Activated effector memory CD4-positive, alpha-beta T cell treated with Interleukin-2 at 50 U/mL for 16 hours (primary cell): ENCODE data around the gene TMPRSS6.

ENCODE experiments used
- DNase-seq: peaks from one replicate; pipeline ENCODE4 v3.0.0-alpha.2; 2020

The TMPRSS6 gene

DNA sequence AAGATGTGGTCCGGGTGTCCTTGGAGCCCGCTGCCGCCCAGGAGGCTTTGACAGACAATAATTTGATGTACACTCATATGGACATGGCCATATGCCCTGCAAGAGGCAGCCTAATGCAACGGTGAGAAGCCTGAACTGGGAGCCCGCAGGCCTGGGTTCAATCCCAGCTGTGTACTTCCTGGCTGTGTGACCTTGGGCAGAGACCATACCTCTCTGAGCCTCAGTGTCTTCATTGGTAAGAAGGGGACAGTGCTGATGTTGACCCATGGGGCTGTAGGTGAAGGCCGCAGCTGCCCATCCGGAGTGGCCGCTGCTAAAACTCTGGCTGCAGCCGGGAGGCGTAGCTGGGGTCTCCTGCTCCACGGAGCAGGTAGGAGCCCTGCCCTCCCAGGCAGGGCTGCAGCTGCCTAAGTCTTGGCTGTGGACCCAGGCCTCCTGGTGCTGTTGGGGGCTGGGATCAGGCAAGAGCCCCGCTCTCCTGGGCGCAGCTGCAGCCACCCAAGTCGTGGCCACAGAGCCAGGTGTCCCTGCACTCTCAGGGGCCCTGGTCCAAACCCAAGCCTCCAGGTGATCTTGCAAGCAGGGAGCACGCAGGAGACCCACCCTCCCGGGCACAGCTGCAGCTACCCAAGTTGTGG, 31.3 kb upstream of the TMPRSS6 start:
- DNase-seq, result no peak

DNA sequence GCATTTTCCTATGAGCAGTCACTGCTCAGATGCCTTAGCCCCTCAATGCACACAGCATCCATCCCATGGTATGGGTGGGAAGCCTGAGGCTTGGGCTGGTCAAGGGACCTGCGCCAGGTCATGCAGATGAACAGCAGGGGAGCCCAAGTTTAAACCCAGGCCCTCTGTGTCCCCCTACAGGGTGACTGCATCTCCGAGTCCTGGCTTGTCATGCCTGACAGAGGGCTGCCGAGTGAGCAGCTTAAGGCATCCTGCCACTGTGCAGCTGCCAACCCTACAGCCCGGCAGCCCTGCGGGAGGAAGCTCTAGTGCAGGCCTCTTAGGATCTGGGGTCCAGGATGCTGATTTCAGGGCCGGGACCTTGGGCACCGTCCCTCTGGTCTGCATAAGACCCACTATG, 30.2 kb upstream of the TMPRSS6 start:
- no peak for DNase-seq

DNA sequence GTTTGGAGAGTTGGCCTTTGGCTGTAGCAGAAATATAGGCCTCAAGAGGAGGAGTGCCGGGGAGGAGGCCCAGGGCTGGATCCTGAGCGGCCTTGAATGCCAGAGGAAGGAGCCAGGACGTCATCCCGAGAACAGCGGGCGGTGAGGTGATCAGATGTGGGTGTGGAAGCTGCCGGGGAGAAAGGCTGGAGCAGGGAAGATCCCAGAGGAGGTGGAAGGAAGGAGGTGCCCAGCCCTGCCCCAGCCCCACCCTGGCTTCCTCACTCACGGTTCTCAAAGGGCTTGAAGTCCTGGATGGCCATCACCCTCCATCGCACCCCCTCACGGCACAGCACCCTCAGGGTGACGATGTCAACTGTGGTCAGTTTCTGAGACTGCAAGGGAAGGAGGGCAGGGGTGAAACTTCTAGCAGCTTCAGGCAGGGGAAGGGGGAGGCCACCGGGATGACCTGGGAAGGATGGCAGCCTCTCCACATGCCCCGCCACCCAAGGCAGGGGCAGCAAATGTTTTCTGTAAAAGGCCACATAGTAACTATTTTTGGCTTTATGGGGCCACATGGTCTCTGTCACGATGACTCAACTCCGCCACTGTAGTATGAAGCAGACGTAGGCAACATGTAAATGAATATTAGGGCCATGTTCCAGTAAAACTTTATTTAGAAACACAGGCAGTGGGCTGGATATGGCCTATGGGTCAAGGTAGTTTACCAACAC, 29.5 kb upstream of the TMPRSS6 start:
- DNase-seq, result no peak

DNA sequence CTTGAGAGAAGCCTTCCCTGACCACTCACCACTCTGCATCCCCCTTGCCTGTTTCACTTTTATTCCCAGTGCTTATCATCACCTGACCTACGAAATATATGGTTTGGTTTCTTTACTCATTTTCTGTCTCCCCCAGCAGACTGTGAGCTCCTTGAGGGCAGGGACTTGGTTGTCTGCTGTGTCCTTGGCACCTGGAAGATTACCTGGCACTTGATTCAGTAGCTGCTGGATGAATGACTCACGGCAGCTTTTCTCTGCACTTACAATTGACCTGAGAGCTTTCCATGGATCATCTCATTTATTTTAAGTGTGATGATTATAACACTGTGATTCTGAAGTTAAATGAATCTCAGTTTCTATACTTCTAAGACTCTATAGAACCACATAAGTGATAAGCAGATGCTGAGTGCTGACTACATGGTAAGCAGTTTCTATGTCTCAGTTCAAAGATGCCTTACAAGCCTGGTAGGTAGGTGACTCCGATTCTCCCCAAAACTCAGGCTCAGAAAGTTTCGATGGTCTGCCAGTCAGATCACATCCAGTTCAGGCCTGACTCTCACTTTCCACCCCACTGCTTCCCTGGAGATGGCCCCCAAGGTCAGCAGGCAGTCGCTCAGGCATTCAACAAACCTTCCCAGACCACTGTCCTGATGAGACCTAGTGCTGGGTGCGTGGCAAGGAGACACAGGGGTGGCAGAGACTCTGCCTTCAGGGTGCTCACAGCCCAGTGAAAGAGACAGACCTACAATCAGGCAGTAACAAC, 28.6 kb upstream of the TMPRSS6 start:
- DNase-seq, result no peak

DNA sequence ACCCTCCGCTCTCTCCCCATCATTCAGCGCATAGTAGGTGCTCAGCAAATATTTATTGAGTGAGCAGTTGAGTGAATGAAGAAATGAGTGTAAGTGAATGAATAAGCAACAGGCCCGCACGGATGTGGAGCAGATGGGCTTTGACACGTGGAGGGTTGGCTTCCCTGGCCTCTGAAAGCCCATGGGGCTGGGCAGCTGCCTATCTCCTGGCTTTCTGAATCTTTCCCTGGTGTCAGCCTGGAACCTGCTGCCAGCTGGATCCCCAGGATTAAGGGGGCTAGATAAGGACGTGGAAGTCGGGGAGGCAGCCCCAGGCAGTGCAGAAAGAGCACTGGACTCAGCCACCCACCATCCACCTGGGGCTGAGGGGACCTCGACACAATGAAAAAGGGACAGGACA, 27.6 kb upstream of the TMPRSS6 start:
- DNase-seq, result no peak

DNA sequence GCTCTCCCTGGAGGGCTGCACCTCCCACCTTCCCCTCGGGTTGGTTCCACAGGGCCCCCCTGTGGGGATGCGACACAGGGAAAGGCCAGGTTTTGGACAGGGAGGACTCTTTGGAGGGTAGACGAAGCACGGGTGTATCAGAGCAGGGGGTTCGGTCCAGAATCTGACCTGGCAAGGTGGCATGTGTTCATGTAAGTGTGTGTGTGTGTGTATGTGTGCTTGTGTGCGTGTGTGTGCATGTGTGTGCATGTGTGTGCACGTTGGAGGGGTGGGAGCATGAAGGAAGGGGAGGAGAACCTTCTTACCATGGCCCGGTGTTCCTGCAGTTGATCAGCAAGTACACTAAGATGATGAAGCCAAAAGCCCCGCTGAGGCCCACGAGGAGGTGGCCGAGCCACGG, 25.5 kb upstream of the TMPRSS6 start:
- DNase-seq, result no peak

DNA sequence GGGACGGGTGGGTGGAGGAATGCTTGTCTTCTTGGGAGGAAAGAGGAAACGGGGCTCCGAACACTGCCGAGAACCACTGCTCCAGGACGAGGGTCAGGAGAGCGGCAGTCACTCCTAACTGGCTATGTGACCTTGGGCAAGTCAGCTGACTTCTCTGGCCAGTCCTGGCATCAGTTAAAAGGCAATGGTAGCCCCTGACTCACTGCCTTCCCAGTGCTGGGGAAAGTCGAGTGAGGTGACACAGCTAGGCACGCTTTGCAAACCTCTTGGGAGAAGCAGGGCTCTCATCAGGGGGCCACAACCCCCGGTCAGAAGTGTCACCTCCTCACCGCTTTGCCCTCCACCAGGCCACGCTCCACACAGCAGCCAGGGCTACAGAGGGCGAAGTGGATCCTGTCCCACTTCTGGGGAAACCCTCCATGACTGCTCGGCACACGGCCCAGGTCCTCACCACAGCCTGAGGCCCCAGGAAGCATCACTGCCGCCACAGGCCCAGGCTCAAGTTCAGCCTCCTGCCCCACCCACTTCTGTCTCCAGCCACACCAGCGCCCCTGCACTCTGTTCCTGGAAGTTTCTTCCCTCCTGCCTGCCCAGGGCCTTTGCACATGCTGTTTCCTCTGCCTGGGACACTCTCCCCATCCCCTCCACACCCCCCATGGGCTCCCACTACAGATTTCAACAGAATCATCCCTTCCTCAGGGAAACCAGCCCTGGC, 23.9 kb upstream of the TMPRSS6 start:
- no peak for DNase-seq

DNA sequence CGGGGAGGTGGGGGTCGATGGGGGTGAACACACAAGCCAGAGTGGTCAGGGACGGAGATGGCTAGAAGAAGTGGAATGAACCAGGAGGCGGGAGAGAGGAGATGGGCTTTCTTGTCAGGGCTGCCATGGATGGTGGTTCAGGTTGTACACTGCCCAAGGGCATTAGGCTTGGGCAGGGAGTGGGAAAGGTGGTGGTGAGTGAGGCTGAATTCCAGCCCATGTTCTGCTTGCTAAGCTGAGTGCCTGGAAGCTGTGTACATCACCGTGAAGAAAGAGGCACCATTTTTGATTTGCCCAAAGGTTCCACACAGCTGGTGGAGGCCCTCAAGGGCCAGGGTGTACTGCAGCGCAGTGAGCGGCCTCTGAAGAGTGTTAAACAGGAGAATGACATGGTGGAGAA, 23.3 kb upstream of the TMPRSS6 start:
- DNase-seq, result no peak

DNA sequence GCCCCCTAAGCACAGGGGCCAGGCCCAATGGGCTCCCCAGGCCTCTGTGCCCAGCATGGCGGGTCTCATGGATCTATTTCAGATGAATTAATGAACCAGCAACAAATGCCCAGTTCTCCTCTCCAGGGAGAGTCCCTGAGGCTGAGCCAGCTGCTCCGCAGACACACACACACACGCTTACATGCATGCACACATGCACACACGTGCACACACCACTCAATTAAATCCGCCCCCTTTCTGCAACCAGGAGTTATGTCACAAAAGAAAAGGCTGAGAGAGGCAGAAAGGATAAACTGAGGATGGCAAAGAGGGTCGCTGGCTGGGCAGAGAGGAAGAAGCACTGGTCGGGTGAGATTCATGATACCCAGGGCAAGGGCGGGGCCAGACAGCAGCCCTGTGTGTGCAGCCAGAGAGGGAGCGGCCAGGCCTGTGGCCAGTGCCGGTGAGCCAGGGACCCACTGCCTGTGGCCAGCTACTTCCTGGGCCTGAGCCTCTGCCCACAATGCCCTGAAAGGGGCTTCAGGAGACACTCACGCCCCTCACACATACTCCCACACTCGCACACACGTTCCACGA, 20.4 kb upstream of the TMPRSS6 start:
- DNase-seq, result no peak

DNA sequence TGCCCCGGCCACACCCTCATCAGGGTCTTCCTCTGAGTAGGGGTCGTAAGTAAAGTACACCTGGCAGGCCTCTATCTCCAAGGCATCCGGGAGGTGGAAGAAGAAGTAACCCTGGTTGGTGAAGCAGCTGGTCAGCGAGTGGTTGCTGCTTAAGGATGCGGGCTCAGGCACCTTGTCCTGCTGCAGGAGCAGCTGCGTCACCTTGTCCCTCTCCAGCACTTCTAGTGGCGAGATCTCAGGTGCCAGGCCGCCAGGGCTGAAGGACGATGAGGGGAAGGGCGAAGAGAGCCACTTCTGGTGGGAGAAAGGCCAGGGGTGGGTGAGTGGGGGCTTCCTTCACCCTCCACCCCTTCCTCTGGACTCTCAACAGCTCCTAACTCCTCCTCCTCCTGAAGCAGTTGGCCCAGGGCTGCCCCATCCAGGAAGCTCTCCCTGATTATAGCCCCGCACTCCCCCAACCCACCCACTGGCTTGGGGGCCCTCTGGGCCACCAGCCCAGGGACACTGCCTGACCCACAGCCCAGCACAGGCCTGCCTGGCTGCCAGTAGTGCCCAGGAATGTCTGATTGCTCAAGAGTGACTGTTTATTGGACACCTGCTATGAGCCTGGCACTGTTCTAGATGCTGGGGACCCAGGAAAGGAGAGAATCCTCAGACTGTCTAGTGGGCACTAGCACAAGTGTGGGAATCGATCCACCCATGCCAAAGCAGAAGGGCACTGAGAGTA, 19.2 kb upstream of the TMPRSS6 start:
- DNase-seq, result no peak

DNA sequence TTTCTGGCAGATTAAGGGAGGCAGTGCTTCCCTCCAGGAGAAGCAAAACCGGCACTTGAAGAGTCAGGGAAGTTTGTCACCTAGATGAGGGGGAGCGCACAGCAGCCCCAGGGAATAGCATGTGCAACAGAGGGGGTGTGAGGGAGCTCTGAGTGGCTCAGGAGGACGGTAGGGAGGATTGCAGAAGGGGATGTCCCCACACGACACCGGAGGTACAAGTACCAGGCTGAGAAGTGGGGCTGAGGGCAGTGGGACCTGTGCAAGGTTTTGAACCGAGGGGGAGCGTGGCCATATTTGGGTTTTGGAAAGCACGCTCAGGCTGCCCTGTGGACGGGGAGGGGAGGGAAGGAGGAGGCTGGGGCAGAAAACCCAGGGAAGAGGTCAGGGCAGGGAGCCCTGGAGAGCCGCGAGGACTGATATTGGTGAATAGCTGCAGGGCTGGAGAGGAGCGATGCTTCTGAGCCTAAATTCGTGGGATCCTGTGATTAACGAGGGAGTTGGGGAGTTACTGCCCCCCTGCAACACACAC, 17.9 kb upstream of the TMPRSS6 start:
- DNase-seq, result no peak

DNA sequence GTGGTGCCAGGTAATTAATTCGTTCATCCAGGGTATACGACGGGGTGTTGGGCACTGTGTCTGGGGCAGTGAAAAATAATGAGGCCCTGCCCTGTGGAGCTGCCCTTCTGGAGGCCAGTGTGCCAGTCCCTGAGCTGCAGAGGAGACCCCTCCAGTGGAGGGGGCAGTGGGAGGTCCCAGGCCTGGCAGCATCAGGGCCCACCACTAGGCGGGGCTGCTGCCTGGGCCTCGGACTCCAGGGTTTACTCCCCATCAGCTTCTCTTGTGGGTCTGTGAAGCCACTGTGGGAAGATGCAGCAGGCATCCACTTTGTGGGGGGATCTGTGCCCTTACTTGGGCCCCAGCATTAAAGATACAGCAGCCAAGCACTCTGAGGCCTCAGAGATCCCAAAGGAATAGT, 17.4 kb upstream of the TMPRSS6 start:
- DNase-seq, result no peak

DNA sequence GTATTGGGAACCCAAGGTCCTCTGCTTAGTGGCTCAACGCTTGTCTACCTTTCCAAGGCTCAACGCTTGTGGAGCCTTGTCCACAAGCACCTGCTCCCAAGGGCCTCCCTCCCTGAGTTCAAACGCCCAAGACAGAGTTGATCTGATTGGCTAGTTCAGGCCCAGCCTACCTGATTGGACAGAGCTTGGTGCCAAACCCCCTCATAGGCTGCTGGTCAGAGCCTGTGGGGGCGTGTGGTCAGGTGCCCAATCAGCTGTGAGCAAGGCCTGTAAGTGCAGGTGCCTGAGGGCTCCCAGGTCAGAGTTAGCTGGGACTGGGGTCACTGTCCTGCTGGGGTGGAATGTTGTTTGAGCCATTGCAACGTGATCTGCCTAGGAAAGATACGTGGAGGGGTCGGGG, 16.9 kb upstream of the TMPRSS6 start:
- no peak for DNase-seq

DNA sequence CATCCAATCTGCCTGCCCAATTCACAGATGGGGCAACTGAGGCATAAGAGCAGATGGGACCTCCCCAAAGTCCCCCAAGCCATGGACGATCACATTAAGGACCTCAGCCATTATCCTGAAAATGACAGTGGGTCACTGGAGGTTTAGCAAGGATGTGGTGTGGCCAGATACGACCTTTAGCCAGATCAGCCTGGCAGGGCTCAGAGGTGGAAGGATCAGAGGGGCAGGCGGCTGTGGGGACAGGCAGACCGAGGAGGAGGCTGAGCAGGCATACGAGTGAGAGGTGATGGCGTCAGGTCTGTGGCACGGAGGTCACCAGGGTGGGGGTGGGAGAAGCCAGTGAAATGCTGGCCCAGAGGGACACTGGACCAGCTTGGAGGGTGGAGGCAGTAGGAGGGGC, 14.1 kb upstream of the TMPRSS6 start:
- no peak for DNase-seq

DNA sequence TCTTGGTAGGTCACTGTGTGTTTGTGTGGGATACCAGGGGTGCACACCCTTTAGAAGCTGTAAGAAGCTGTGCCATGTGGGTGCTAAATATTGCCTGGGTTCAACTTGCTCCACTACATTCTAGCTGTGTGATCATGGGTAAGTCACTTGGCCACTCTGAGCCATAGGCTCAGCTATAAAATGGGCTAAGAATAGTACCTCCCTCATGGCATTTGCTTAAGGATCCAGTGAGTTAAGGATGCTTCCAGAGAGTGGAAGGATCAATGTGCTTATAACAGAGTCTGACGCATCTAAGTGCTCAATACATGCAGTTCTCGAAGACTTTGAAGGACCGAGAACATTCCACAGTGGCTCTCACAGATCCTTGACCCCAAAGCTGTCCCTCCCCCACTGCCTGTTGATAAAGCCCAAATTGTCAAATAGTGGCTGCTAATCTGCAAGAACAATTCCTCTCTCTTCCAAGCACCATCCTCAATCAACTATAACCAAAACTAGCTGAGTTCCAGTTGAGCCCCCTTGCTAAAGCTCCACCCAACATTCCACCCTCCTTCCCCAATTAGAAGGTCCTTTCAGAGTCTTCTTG, 13.2 kb upstream of the TMPRSS6 start:
- DNase-seq, result no peak

DNA sequence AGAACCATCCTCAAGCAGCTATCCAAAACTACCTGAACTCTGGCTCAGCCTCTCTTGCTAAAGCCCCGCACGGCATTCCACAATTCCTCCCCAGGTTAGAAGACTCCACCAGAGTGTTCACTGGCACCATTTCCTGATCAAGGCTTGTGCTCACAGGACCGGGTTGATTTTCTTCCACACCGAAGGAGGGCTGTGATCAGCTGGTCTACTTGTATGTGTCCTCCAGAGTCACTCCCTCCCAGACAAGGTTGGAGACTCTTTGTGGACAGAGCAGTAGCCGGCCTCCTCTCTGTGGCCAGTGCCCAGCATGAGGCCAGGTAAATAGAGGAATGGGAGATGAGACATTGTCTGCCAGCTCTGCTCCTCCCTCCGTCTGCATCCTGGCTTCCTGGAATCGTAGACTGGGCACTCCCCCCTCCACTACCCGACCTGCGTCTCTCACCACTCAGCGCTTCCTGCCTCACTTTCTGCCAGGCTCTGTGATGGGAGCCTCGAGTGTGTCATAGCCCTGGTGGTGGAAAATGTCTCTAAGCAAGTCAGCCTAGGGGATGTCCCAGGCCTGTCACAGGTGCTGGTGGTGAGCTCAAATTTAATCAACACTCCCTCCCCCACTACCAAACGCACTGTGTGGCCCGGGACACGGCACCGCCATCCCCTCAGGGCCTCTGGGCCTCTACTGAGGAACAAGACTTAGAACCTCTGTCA, 12.5 kb upstream of the TMPRSS6 start:
- peak; percentile 89 for DNase-seq

DNA sequence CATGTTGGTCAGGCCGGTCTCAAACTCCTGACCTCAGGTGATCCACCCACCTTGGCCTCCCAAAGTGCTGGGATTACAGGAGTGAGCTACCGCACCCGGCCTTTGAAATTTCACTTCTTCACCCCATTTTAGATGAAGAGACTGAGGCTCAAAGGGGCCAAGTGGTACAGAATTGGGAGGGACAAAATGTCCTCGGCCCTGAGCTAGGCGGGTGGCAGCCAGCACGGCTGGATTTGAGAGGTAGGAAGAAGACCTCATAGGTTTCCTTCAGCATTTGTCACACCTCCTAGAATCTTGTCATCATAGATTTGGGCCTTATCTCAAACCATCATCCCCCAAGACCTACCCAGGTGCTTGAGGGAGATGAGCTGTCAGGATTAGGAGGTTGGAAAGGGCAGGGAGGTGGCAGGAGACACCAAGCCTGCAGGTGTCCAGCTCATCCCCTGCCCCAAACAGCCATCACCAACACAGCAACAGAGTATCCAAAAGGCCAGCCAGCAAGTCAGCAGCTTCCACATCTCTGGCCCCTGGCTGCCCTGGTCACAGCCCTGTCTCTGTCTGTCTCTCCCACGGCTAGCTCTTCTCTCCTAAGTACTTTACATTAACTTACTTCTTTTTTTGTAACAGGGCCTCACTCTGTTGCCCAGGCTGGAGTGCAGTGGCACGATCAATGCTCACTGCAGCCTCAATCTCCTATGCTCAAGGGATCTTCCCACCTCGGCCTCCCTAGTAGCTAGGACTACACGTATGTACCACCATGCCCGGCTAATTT, 11.2 kb upstream of the TMPRSS6 start:
- no peak for DNase-seq

DNA sequence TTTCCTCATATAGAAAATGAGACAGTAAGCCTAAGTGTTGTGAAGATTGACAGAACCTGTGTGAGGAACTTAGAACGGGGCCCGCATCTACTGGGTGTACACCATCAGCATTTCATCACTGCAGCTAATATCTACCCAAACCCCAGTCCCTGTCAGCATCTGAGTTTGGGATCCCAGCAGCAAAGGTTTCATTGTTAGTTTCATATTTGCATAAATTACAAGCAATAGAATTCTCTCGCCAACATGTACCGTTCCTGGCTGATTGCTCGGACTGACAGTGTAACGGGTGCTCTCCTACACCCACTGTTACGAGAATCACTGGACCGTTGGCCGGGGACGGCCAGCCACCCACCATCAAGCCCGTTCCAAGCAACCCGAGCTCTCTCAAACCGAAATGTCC, 10.4 kb upstream of the TMPRSS6 start:
- DNase-seq, result no peak

DNA sequence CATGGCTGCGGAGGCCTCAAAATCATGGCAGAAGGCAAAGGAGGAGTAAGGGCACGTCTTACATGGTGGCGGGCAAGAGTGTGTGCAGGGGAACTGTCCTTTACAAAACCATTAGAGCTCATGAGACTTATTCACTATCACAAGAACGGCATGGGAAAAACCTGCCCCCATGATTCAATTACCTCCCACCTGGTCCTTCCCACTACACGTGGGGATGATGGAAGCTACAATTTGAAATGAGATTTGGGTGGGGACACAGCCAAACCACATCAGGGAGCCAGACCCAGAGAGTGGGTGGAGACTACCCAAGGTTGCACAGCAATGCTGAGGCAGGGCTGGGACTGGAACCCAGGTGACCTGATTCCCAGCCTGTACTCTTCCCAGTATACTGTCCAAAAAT, 8.6 kb upstream of the TMPRSS6 start:
- DNase-seq, result no peak

DNA sequence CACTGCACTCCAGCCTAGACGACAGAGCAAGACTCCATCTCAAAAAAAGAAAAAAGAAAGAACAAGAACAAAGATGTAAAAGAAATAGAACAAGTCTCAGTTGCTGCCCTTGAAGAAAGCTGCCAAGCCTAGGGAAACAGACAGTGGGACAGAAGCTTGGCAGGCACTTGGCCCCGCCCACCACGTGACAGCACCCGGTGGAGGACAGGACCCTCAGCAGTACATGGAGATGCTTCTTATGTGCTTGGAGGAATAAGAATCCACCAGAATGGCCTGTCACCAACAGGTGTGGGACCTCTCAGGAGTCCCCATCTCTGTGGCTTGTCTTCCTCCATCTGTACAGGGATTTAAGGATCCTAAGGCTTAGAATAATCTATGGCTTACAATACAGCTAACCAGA, 7.6 kb upstream of the TMPRSS6 start:
- DNase-seq, result no peak
